GM23338 (cell line): ENCODE data around the gene ZFP90. TPM values are rescaled to one million over a fixed set of nuclear protein-coding genes. Genes with fewer than 3 reads are reported as not detected.

Source experiments
- ATAC-seq: fragments of 200-7000 bp; cut with Tn5 transposase; 3 replicates; pipeline ENCODE4 v1.9.1; 2020
- DNase-seq: peaks from one replicate; pipeline ENCODE4 v3.0.0-alpha.2; 2015; ENCODE audit warnings: low spot score
- H2AFZ ChIP-seq: fragments of 200-600 bp; sonication (generic); 2 replicates; pipeline ENCODE4 v1.8.0; 2016; ENCODE audit warnings: antibody characterized with exemption, mild to moderate bottlenecking, moderate library complexity
- H3F3A ChIP-seq: fragments of 200-600 bp; sonication (generic); replicated peaks from 2 replicates; pipeline ENCODE4 v1.8.0; 2017; ENCODE audit warnings: antibody characterized with exemption, mixed run types, low read depth
- H3K27ac ChIP-seq: fragments of 200-600 bp; sonication (generic); 2 replicates; pipeline ENCODE4 v1.6.1; 2016; ENCODE audit warnings: low read depth
- H3K27me3 ChIP-seq: fragments of 200-600 bp; sonication (generic); 2 replicates; pipeline ENCODE4 v1.8.0; 2016; ENCODE audit warnings: mild to moderate bottlenecking, mixed run types, moderate library complexity; ENCODE audit not compliant: insufficient read depth
- H3K36me3 ChIP-seq: fragments of 200-600 bp; sonication (generic); 2 replicates; pipeline ENCODE4 v1.8.0; 2016; ENCODE audit warnings: mild to moderate bottlenecking; ENCODE audit not compliant: insufficient read depth
- H3K4me1 ChIP-seq: fragments of 200-600 bp; sonication (generic); 2 replicates; pipeline ENCODE4 v1.8.0; 2016; ENCODE audit warnings: mild to moderate bottlenecking, moderate library complexity; ENCODE audit not compliant: insufficient read depth
- H3K4me2 ChIP-seq: fragments of 200-600 bp; sonication (generic); 2 replicates; pipeline ENCODE4 v1.7.1; 2017; ENCODE audit warnings: mixed run types
- H3K4me3 ChIP-seq: fragments of 200-600 bp; sonication (generic); 2 replicates; pipeline ENCODE4 v1.6.1; 2016; ENCODE audit warnings: mixed run types
- H3K79me2 ChIP-seq: fragments of 200-600 bp; sonication (generic); replicated peaks from 2 replicates; pipeline ENCODE4 v1.8.0; 2017; ENCODE audit warnings: mild to moderate bottlenecking; ENCODE audit not compliant: insufficient read depth
- H3K9me2 ChIP-seq: fragments of 200-600 bp; sonication (generic); 2 replicates; pipeline ENCODE4 v1.8.0; 2017; ENCODE audit not compliant: insufficient read depth
- H4K20me1 ChIP-seq: fragments of 200-600 bp; sonication (generic); replicated peaks from 2 replicates; pipeline ENCODE4 v1.8.0; 2017; ENCODE audit warnings: mild to moderate bottlenecking; ENCODE audit not compliant: insufficient read depth
- H3K27ac Mint-ChIP-seq: 2 replicates; pipeline ENCODE4 v1.8.0; 2020; ENCODE audit warnings: inconsistent platforms, mild to moderate bottlenecking, moderate library complexity, mixed read lengths
- H3K27me3 Mint-ChIP-seq: 3 replicates; pipeline ENCODE4 v1.8.0; 2022; ENCODE audit warnings: low read depth, mild to moderate bottlenecking, moderate library complexity, mixed read lengths, inconsistent platforms; ENCODE audit not compliant: insufficient read depth, poor library complexity
- H3K36me3 Mint-ChIP-seq: 3 replicates; pipeline ENCODE4 v1.8.0; 2021; ENCODE audit warnings: low read depth, mild to moderate bottlenecking, inconsistent platforms, moderate library complexity, mixed read lengths
- H3K4me1 Mint-ChIP-seq: 3 replicates; pipeline ENCODE4 v1.8.0; 2020; ENCODE audit warnings: mild to moderate bottlenecking, inconsistent platforms, mixed read lengths
- H3K4me3 Mint-ChIP-seq: 3 replicates; pipeline ENCODE4 v1.8.0; 2021; ENCODE audit warnings: moderate library complexity, mild to moderate bottlenecking, inconsistent platforms, mixed read lengths
- H3K9me3 Mint-ChIP-seq: 3 replicates; pipeline ENCODE4 v1.8.0; 2020; ENCODE audit warnings: moderate library complexity, mild to moderate bottlenecking, inconsistent platforms, mixed read lengths
- CREB1 ChIP-seq: fragments of 250-450 bp; sonication (Bioruptor Pico); IDR thresholded peaks from 2 replicates; pipeline ENCODE4 v1.5.0; 2020; ENCODE audit warnings: low read depth, mild to moderate bottlenecking, moderate library complexity
- EZH2 ChIP-seq: fragments of 200-600 bp; sonication (generic); IDR thresholded peaks from one replicate; pipeline ENCODE4 v1.8.0; 2017; ENCODE audit warnings: antibody characterized with exemption, mild to moderate bottlenecking, low read depth; ENCODE audit not compliant: unreplicated experiment
- EZH2phosphoT487 ChIP-seq: fragments of 200-600 bp; sonication (generic); IDR thresholded peaks from one replicate; pipeline ENCODE4 v1.8.1; 2018; ENCODE audit warnings: antibody characterized with exemption; ENCODE audit not compliant: unreplicated experiment
- JUNB ChIP-seq: IDR thresholded peaks from one replicate; pipeline ENCODE4 v1.6.1; 2016; ENCODE audit warnings: antibody characterized with exemption; ENCODE audit not compliant: unreplicated experiment
- REST ChIP-seq: IDR thresholded peaks from one replicate; pipeline ENCODE4 v1.6.1; 2018; ENCODE audit warnings: antibody characterized with exemption; ENCODE audit not compliant: unreplicated experiment
- STAT1 ChIP-seq: IDR thresholded peaks from one replicate; pipeline ENCODE4 v1.6.1; 2016; ENCODE audit warnings: antibody characterized with exemption; ENCODE audit not compliant: unreplicated experiment
- ZNF114 ChIP-seq: fragments of 250-450 bp; sonication (Bioruptor Pico); IDR thresholded peaks from 2 replicates; pipeline ENCODE4 v1.5.0; 2020; ENCODE audit warnings: mild to moderate bottlenecking, moderate library complexity
- ZNF331 ChIP-seq: fragments of 250-450 bp; sonication (Bioruptor Pico); IDR thresholded peaks from 2 replicates; pipeline ENCODE4 v1.5.0; 2020; ENCODE audit warnings: low read depth, mild to moderate bottlenecking, moderate library complexity
- polyA plus RNA-seq: library from polyadenylated mRNA; unstranded; fragments of >200 nt; fragmentation: Nextera tagmentation; extraction: Ambion mirVana; gene quantifications from 2 replicates; pipeline ENCODE4 v1.2.1, GENCODE V29; 2016
- total RNA-seq: library from RNA; depleted of rRNA; stranded (reverse); fragments of >200 nt; shearing (Covaris generic); gene quantifications from 2 replicates; pipeline ENCODE4 v1.2.3, GENCODE V29; 2014
- TF ChIP-seq, protein P1 (sequence below): IDR thresholded peaks from 2 replicates; pipeline ENCODE4 v1.6.1; 2016; ENCODE audit warnings: antibody characterized with exemption
- TF ChIP-seq, protein P2 (sequence below): fragments of 250-450 bp; sonication (Bioruptor Pico); IDR thresholded peaks from 2 replicates; pipeline ENCODE4 v1.5.0; 2020; ENCODE audit warnings: mild to moderate bottlenecking, moderate library complexity

ZFP90 gene
- total and polyA plus RNA-seq, 2 experiments from 2014 or later, result 12.8 to 14.6 TPM

- no peak for TF ChIP-seq REST
- TF ChIP-seq STAT1, result no peak
- TF ChIP-seq CREB1 (CRISPR knock-in tag), result no peak
- no peak for TF ChIP-seq JUNB
Measured at GRCh38 chr16:68539711-68540239, 684 bp downstream of the ZFP90 start (continued).

GRCh38 chr16:68548947-68549346 lies 9.9 kb downstream of the ZFP90 start:
- H3K9me2 ChIP-seq, result no peaks in the 10 kb centered on the region
- no peaks in the 10 kb centered on the region for H3K36me3 ChIP-seq
- peaks cover 6% of the 10 kb centered on the region for H3K27me3 Mint-ChIP-seq
- no peaks in the 10 kb centered on the region for H3K27me3 ChIP-seq
- H3K4me3 Mint-ChIP-seq, result no peak overlapping the region
- DNase-seq, result no peak
- no peaks in the 10 kb centered on the region for H3K4me1 Mint-ChIP-seq
- no peak overlapping the region for H3K27ac ChIP-seq
- H3K4me1 ChIP-seq, result no peaks in the 10 kb centered on the region
- H3K27ac Mint-ChIP-seq, result no peak overlapping the region
- no peak overlapping the region for H3K4me2 ChIP-seq
- no peaks in the 10 kb centered on the region for H4K20me1 ChIP-seq
- ATAC-seq, result no peak
- no peak overlapping the region for H2AFZ ChIP-seq
- no peaks in the 10 kb centered on the region for H3F3A ChIP-seq
- no peak overlapping the region for H3K4me3 ChIP-seq
- peaks cover 79% of the 10 kb centered on the region for H3K36me3 Mint-ChIP-seq
- no peaks in the 10 kb centered on the region for H3K79me2 ChIP-seq
- peaks cover 45% of the 10 kb centered on the region for H3K9me3 Mint-ChIP-seq
- no peak for TF ChIP-seq ZNF331 (CRISPR knock-in tag)
- TF ChIP-seq STAT1, result no peak
- TF ChIP-seq, protein P1, sequence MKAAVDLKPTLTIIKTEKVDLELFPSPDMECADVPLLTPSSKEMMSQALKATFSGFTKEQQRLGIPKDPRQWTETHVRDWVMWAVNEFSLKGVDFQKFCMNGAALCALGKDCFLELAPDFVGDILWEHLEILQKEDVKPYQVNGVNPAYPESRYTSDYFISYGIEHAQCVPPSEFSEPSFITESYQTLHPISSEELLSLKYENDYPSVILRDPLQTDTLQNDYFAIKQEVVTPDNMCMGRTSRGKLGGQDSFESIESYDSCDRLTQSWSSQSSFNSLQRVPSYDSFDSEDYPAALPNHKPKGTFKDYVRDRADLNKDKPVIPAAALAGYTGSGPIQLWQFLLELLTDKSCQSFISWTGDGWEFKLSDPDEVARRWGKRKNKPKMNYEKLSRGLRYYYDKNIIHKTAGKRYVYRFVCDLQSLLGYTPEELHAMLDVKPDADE, result no peak
- TF ChIP-seq CREB1 (CRISPR knock-in tag), result no peak
- no peak for TF ChIP-seq EZH2
- TF ChIP-seq ZNF114 (CRISPR knock-in tag), result no peak
- no peak for TF ChIP-seq REST
- TF ChIP-seq, protein P2, sequence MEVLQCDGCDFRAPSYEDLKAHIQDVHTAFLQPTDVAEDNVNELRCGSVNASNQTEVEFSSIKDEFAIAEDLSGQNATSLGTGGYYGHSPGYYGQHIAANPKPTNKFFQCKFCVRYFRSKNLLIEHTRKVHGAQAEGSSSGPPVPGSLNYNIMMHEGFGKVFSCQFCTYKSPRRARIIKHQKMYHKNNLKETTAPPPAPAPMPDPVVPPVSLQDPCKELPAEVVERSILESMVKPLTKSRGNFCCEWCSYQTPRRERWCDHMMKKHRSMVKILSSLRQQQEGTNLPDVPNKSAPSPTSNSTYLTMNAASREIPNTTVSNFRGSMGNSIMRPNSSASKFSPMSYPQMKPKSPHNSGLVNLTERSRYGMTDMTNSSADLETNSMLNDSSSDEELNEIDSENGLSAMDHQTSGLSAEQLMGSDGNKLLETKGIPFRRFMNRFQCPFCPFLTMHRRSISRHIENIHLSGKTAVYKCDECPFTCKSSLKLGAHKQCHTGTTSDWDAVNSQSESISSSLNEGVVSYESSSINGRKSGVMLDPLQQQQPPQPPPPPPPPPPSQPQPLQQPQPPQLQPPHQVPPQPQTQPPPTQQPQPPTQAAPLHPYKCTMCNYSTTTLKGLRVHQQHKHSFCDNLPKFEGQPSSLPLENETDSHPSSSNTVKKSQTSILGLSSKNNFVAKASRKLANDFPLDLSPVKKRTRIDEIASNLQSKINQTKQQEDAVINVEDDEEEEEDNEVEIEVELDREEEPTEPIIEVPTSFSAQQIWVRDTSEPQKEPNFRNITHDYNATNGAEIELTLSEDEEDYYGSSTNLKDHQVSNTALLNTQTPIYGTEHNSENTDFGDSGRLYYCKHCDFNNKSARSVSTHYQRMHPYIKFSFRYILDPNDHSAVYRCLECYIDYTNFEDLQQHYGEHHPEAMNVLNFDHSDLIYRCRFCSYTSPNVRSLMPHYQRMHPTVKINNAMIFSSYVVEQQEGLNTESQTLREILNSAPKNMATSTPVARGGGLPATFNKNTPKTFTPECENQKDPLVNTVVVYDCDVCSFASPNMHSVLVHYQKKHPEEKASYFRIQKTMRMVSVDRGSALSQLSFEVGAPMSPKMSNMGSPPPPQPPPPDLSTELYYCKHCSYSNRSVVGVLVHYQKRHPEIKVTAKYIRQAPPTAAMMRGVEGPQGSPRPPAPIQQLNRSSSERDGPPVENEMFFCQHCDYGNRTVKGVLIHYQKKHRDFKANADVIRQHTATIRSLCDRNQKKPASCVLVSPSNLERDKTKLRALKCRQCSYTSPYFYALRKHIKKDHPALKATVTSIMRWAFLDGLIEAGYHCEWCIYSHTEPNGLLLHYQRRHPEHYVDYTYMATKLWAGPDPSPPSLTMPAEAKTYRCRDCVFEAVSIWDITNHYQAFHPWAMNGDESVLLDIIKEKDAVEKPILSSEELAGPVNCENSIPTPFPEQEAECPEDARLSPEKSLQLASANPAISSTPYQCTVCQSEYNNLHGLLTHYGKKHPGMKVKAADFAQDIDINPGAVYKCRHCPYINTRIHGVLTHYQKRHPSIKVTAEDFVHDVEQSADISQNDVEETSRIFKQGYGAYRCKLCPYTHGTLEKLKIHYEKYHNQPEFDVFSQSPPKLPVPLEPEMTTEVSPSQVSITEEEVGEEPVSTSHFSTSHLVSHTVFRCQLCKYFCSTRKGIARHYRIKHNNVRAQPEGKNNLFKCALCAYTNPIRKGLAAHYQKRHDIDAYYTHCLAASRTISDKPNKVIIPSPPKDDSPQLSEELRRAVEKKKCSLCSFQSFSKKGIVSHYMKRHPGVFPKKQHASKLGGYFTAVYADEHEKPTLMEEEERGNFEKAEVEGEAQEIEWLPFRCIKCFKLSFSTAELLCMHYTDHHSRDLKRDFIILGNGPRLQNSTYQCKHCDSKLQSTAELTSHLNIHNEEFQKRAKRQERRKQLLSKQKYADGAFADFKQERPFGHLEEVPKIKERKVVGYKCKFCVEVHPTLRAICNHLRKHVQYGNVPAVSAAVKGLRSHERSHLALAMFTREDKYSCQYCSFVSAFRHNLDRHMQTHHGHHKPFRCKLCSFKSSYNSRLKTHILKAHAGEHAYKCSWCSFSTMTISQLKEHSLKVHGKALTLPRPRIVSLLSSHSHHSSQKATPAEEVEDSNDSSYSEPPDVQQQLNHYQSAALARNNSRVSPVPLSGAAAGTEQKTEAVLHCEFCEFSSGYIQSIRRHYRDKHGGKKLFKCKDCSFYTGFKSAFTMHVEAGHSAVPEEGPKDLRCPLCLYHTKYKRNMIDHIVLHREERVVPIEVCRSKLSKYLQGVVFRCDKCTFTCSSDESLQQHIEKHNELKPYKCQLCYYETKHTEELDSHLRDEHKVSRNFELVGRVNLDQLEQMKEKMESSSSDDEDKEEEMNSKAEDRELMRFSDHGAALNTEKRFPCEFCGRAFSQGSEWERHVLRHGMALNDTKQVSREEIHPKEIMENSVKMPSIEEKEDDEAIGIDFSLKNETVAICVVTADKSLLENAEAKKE (CRISPR knock-in tag), result no peak
- TF ChIP-seq EZH2phosphoT487, result no peak
